ENCODE data around the gene RAP1A. TPM values are rescaled to one million over a fixed set of nuclear protein-coding genes. Genes with fewer than 3 reads are reported as not detected.

RAP1A gene
- total RNA-seq, 1 donor: 17.0 TPM

GRCh38 chr1:111587509-111588174 lies 31.9 kb upstream of the RAP1A start:
- Histone ChIP-seq H3K4me2 (ENCODE audit: insufficient read depth, low read length) (no peak overlapping the region), H3K4me1 (ENCODE audit: insufficient read depth, low read length) (peaks cover 21% of the 10 kb centered on the region), H2AFZ (ENCODE audit: low read length) (no peak overlapping the region), H3K36me3 (ENCODE audit: insufficient read depth, low read length) (no peaks in the 10 kb centered on the region), H3K9me3 (ENCODE audit: low read depth, low read length) (no peaks in the 10 kb centered on the region), H3K4me3 (ENCODE audit: insufficient read depth, low read length) (no peak overlapping the region), H3K79me2 (ENCODE audit: insufficient read depth, low read length) (no peaks in the 10 kb centered on the region), H3K27ac (ENCODE audit: low read depth, low read length) (no peak overlapping the region), H3K27me3 (ENCODE audit: insufficient read depth, low read length) (no peaks in the 10 kb centered on the region), H4K20me1 (ENCODE audit: insufficient read depth, low read length) (no peaks in the 10 kb centered on the region)
- DNase-seq (ENCODE audit: insufficient read length, low spot score, missing footprints): no peak
- TF ChIP-seq, protein P1, sequence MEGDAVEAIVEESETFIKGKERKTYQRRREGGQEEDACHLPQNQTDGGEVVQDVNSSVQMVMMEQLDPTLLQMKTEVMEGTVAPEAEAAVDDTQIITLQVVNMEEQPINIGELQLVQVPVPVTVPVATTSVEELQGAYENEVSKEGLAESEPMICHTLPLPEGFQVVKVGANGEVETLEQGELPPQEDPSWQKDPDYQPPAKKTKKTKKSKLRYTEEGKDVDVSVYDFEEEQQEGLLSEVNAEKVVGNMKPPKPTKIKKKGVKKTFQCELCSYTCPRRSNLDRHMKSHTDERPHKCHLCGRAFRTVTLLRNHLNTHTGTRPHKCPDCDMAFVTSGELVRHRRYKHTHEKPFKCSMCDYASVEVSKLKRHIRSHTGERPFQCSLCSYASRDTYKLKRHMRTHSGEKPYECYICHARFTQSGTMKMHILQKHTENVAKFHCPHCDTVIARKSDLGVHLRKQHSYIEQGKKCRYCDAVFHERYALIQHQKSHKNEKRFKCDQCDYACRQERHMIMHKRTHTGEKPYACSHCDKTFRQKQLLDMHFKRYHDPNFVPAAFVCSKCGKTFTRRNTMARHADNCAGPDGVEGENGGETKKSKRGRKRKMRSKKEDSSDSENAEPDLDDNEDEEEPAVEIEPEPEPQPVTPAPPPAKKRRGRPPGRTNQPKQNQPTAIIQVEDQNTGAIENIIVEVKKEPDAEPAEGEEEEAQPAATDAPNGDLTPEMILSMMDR (IDR thresholded peaks at IDR 0.05; ENCODE audit: extremely low read depth, low read depth, low read length): no peak

DNA sequence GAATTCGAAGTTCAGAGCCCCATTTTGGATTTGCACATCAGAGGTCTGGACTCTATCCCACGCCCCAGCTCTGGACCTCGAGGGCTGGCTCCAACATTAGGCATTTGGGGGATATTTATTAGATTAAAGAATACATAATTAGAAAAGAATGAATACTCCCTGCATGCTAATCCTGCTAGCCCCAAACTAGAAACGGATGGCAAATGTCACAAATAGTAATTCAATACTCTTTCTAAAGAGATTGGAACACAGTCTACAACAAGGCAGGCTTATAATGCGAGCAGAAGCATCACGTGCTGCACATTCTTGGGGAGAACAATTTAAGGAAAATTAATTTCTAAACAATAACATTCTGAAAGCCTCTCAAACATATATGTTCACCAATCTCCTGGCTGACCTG lies 27.7 kb upstream of the RAP1A start:
- Histone ChIP-seq H3K4me3 (ENCODE audit: insufficient read depth, low read length) (no peak overlapping the region), H3K27me3 (ENCODE audit: insufficient read depth, low read length) (no peaks in the 10 kb centered on the region), H2AFZ (ENCODE audit: low read length) (no peak overlapping the region), H3K4me1 (ENCODE audit: insufficient read depth, low read length) (peaks cover 25% of the 10 kb centered on the region), H4K20me1 (ENCODE audit: insufficient read depth, low read length) (no peaks in the 10 kb centered on the region), H3K27ac (ENCODE audit: low read depth, low read length) (no peak overlapping the region), H3K4me2 (ENCODE audit: insufficient read depth, low read length) (no peak overlapping the region), H3K79me2 (ENCODE audit: insufficient read depth, low read length) (no peaks in the 10 kb centered on the region), H3K9me3 (ENCODE audit: low read depth, low read length) (no peaks in the 10 kb centered on the region), H3K36me3 (ENCODE audit: insufficient read depth, low read length) (no peaks in the 10 kb centered on the region)
- DNase-seq (ENCODE audit: insufficient read length, low spot score, missing footprints): no peak
- TF ChIP-seq, protein P1 (IDR thresholded peaks at IDR 0.05; ENCODE audit: extremely low read depth, low read depth, low read length): no peak

DNA sequence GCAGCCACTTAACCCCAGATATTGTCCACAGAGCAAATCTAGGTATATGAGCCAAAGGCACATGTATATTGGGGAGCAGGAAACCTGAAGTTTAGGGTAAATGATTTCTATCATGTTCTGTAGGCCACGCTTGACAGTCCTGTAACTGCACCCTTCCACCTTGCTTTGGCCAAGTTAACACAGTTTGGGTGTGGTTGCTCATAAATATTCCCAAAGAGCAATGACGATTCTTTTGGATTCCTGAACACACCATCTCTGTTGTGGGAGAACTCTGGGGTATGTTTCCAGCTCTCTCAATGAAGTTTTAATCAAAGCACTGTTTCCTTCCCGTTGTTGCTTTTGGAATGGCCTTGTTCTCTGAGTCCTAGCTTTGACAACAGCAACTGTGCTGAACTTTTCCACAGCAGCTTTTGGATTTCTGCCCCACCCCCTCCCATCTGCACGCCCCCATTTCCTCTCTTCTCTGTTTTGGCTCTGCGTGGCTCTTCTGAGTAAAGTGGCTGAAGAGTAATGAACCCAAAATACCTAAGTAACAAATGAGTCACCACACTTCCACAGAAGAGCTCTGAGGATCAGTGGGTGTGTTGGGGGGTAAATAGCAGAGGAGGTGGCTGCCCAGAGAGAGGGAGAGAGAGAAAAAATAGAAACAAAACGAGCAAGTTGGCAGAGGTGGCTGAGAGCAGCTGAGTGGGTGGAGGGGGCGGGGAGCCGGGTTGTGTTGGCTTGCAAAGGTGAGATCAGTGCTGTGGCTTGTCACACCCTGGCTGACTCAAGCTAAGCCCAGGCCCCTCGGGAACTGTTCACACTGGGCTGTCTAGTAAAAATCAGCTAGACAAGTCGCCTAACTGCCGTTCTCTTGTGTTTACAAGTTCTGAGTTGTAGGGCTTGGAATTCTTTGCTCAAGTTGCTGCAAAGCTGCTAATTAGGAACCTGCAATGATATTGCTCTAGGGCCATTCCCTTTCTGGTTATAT lies 26.9 kb upstream of the RAP1A start:
- H3K9me3 ChIP-seq (ENCODE audit: low read depth, low read length): no peaks in the 10 kb centered on the region
- no peaks in the 10 kb centered on the region for H4K20me1 ChIP-seq (ENCODE audit: insufficient read depth, low read length)
- no peak overlapping the region for H2AFZ ChIP-seq (ENCODE audit: low read length)
- peak overlapping the region; percentile 79 for H3K4me2 ChIP-seq (ENCODE audit: insufficient read depth, low read length)
- peak; percentile 70 for DNase-seq (ENCODE audit: insufficient read length, low spot score, missing footprints)
- H3K27me3 ChIP-seq (ENCODE audit: insufficient read depth, low read length): no peaks in the 10 kb centered on the region
- peak overlapping the region; percentile 47 for H3K27ac ChIP-seq (ENCODE audit: low read depth, low read length)
- peak overlapping the region; percentile 33 for H3K4me3 ChIP-seq (ENCODE audit: insufficient read depth, low read length)
- H3K79me2 ChIP-seq (ENCODE audit: insufficient read depth, low read length): no peaks in the 10 kb centered on the region
- H3K4me1 ChIP-seq (ENCODE audit: insufficient read depth, low read length): peaks cover 21% of the 10 kb centered on the region
- no peaks in the 10 kb centered on the region for H3K36me3 ChIP-seq (ENCODE audit: insufficient read depth, low read length)
- TF ChIP-seq, protein P1 (IDR thresholded peaks at IDR 0.05; ENCODE audit: extremely low read depth, low read depth, low read length): no peak

All from osteoblast (primary cell).